DMS 273 (cell line): ENCODE measurements around the gene CARMIL1.
A peak's percentile ranks its signal among the peaks of the same experiment; 100 is the strongest.

Experiments used
- DNase-seq: peaks from one replicate; lab custom pipeline; 2025; ENCODE audit not compliant: unreplicated experiment; lab: John Stamatoyannopoulos, UW

CARMIL1 gene

DNA sequence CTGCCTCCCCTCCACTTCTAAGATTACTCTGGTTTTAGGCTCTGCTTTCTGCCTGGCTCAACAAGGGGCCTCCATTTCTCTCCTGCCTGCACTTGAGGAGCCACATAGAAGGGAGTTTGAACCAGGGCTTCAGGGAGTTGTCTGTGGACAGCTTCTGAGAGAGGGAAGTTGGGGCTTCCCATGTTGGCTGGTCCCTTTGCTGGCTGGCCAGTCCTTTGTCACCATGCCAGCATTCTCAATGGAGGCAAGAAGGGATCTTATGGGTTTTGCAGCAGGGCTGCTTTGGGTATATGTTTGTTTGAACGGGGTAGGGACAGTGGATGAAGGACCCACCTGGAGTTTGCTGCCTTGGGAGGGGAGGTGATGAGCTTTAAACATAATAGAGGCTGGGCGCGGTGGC, 124.9 kb downstream of the CARMIL1 start:
- no peak for DNase-seq

GRCh38 chr6:25404693-25405169, 125.6 kb downstream of the CARMIL1 start:
- DNase-seq = no peak

GRCh38 chr6:25405442-25405841, 126.3 kb downstream of the CARMIL1 start:
- no peak for DNase-seq

DNA sequence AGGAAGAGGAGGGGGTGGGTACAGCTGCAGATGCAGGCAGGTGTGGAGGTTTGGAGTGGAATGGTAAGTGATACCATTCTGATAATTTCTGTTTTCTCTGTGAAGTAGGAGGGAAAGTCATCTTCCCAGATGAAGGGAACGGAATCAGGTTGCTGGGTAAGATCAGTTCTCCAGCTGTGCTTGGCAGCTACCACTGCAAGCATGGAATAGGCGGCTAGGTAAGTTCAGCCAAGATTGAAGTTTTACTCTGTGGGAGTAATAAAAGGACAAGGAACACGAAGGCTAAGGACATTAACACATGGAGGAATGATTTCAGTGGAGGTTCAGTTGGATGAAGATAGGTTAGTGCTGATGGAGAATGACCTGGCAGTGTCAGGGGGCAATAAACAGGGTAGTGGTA, 128.3 kb downstream of the CARMIL1 start:
- no peak for DNase-seq

GRCh38 chr6:25410102-25410501, 130.9 kb downstream of the CARMIL1 start:
- no peak for DNase-seq

- no peak for DNase-seq
Observed at GRCh38 chr6:25411316-25411950, 132.3 kb downstream of the CARMIL1 start.

- DNase-seq = no peak
Observed at GRCh38 chr6:25413207-25413905, 134.2 kb downstream of the CARMIL1 start.

GRCh38 chr6:25414168-25414567, 135.0 kb downstream of the CARMIL1 start:
- no peak for DNase-seq

DNA sequence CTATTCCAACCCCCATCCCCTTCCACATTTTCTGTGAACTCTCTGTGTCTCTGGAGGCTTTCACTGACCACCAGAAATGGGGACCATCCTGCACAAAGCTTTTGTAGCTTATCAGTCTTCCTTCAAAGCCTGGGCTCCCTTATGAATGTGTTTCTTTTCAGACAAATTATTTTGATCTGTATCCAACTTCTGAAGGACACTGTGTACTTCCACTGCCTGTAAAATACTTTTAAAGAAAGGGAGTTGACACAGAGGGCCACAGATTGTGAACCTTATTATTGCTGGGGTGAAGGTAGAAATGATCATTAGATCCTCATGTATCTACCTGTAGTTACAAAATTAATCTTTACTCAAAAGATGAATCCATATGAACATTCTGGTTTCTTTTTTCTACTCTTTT, 135.6 kb downstream of the CARMIL1 start:
- no peak for DNase-seq

DNA sequence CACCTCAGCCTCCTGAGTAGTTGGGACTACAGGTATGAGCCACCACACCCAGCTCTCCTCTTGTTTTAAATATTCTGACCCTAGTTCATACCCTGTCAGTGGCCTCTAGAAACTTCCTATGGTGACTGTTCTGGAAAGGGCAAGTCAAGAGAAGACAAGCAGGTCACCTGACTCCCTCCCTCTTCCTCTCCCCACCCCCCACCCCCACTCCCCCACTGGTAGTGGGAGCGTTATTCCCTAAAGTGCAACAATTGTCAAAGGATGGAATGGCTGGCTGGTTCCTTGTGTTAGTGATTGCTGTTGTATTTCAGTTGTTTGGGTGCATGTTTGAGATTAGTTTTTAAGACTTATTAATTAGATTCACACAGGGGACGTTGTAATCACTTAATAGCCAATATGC, 136.1 kb downstream of the CARMIL1 start:
- DNase-seq = no peak

- DNase-seq = no peak
Observed at GRCh38 chr6:25415701-25416100, 136.5 kb downstream of the CARMIL1 start.

- DNase-seq = no peak
Observed at GRCh38 chr6:25417046-25417605, 138.0 kb downstream of the CARMIL1 start.

GRCh38 chr6:25418454-25419052, 139.4 kb downstream of the CARMIL1 start:
- DNase-seq = peak; percentile 66

DNA sequence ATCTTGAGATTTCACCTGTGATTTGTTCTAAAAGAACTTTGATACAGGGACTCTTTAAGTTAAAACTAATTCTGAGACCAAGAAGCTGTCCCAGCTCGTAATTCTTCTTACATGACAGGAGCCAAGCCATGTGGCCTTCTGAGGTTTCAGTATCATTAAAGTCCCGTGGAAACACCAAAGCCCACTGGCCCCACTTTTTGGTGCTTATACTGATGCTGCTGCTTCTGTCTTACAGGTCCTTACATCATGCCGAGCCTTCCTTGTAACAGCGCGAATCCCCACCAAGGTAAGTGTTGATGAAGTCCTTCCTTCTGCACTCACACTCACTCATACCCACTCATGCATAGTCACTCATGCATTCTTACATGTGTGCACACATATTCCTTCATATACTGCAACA, 140.7 kb downstream of the CARMIL1 start:
- DNase-seq = no peak

DNA sequence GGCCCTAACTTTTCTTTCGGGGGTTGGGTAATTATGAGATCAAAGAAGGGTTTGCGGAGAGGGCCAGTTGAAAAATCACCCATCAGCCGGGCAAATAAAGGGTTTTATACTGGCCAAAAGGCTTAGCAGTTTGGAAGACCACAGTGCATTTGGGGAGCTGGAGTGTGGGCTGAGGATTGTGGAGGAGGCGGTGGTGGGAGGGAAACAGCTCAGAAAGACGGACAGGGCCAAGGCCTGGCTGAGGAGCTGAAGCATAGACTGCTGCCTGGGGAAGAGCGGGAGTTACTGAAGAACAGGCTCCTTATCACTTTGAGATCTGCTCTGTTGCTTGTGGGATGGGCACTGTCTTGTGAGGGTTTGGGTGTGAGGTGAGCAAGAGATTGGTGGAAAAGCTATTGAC, 144.2 kb downstream of the CARMIL1 start:
- no peak for DNase-seq

GRCh38 chr6:25424303-25424702, 145.1 kb downstream of the CARMIL1 start:
- no peak for DNase-seq

- no peak for DNase-seq
Observed at GRCh38 chr6:25427549-25427948, 148.4 kb downstream of the CARMIL1 start.

DNA sequence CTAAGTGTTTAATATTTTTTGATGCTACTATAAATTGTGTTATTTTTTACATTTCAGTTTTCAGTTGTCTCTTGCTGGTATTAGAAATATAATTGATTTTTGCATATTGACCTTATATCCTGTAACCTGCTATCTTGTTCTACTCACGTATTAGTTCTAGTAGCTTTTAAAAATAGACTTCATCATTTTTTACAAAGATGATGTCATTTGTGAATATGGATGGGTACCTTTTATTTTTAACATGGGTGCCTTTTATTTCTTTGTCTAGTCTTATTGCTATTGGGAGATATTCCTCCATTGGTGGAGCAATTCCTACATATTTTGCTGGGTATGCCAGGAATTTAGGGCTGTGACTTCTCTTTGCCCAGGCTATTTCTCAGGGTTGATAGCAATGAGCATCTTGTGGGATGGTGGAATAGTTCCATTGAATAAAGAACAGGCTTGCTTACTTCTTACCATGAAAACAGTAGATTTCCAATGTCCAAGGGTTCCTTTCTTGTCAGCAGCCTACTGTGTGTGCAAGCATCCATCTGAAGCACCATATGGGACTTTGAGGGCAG, 149.7 kb downstream of the CARMIL1 start:
- DNase-seq = no peak

GRCh38 chr6:25431306-25431974, 152.3 kb downstream of the CARMIL1 start:
- peak; percentile 25 for DNase-seq

DNA sequence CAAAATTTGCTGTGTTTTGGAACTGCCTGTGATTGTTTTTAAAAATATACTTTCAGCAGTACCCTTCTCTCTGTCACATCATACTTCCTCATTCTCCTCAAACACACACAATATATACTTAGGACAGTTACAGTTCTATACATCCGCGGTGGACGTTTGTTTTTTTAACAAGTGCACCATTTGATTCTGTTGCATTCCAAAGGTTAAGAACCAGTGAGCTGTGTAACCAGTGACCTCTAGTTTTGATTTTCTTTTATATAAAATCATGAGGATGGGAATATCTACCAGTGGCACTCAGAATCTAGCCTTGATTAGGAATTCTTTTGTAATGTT, 152.8 kb downstream of the CARMIL1 start:
- no peak for DNase-seq

GRCh38 chr6:25434921-25435320, 155.7 kb downstream of the CARMIL1 start:
- DNase-seq = no peak
